SU-DHL-6 (cell line): ENCODE measurements around the gene MT1E.

ENCODE experiments used
- EZH2phosphoT487 ChIP-seq: fragments of 200-600 bp; sonication (generic), shearing (Covaris generic); conservative IDR thresholded peaks from 2 replicates; pipeline ENCODE4 v1.6.1; 2018; ENCODE audit warnings: mild to moderate bottlenecking, antibody characterized with exemption, low read length, moderate library complexity, mixed read lengths
- TF ChIP-seq, protein P1 (sequence below): fragments of 200-600 bp; sonication (generic); IDR thresholded peaks from one replicate; pipeline ENCODE4 v1.5.1; 2017; ENCODE audit warnings: antibody characterized with exemption, mild to moderate bottlenecking, low read length, moderate library complexity; ENCODE audit not compliant: insufficient read depth, poor library complexity, severe bottlenecking

DNA sequence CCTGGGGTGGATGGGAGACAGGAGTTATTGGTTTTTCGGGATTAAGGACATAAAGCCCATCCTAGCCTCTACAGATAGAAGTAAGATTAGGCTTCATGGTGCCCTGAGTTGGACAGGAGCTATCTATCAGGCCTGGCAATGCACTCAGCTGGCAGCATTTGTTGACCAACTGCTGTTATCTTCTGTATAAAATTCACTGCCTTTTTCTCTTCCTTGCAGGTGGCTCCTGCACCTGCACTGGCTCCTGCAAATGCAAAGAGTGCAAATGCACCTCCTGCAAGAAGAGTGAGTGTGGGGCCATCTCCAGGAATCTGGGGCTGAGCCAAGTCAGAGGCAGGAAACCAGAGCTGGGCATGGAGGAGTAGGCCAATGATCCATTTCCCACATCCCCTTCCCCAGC is 13.5 kb downstream of the MT1E start:
- TF ChIP-seq, protein P1, sequence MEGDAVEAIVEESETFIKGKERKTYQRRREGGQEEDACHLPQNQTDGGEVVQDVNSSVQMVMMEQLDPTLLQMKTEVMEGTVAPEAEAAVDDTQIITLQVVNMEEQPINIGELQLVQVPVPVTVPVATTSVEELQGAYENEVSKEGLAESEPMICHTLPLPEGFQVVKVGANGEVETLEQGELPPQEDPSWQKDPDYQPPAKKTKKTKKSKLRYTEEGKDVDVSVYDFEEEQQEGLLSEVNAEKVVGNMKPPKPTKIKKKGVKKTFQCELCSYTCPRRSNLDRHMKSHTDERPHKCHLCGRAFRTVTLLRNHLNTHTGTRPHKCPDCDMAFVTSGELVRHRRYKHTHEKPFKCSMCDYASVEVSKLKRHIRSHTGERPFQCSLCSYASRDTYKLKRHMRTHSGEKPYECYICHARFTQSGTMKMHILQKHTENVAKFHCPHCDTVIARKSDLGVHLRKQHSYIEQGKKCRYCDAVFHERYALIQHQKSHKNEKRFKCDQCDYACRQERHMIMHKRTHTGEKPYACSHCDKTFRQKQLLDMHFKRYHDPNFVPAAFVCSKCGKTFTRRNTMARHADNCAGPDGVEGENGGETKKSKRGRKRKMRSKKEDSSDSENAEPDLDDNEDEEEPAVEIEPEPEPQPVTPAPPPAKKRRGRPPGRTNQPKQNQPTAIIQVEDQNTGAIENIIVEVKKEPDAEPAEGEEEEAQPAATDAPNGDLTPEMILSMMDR: no peak
- no peak for TF ChIP-seq EZH2phosphoT487
